Smooth muscle cell (in vitro differentiated cells): ENCODE results near the gene PDZD7. TPM values are rescaled to one million over a fixed set of nuclear protein-coding genes. Genes with fewer than 3 reads are reported as not detected.

Source experiments
- DNase-seq: peaks from one replicate; lab custom pipeline; 2025; ENCODE audit not compliant: unreplicated experiment; lab: John Stamatoyannopoulos, UW
- H2AFZ ChIP-seq: fragments of 200-600 bp; sonication (generic); 2 replicates; pipeline ENCODE4 v1.6.0; 2016; ENCODE audit warnings: antibody characterized with exemption, low read depth, mild to moderate bottlenecking
- H3F3A ChIP-seq: fragments of 200-600 bp; sonication (generic); 2 replicates; pipeline ENCODE4 v1.6.0; 2017; ENCODE audit warnings: antibody characterized with exemption, low read depth
- H3K27ac ChIP-seq: fragments of 200-600 bp; sonication (generic); 2 replicates; pipeline ENCODE4 v1.5.1; 2016; ENCODE audit warnings: low read depth, mild to moderate bottlenecking
- H3K27me3 ChIP-seq: fragments of 200-600 bp; sonication (generic); 2 replicates; pipeline ENCODE4 v1.6.1; 2016; ENCODE audit warnings: low read depth, mild to moderate bottlenecking
- H3K36me3 ChIP-seq: fragments of 200-600 bp; sonication (generic); 2 replicates; pipeline ENCODE4 v1.5.1; 2016; ENCODE audit warnings: low read depth
- H3K4me1 ChIP-seq: fragments of 200-600 bp; sonication (generic); 2 replicates; pipeline ENCODE4 v1.5.1; 2016; ENCODE audit warnings: low read depth
- H3K4me2 ChIP-seq: fragments of 200-600 bp; sonication (generic); 2 replicates; pipeline ENCODE4 v1.6.0; 2016; ENCODE audit warnings: mild to moderate bottlenecking
- H3K4me3 ChIP-seq: fragments of 200-600 bp; sonication (generic); 2 replicates; pipeline ENCODE4 v1.5.1; 2016; ENCODE audit warnings: mild to moderate bottlenecking
- H3K79me2 ChIP-seq: fragments of 200-600 bp; sonication (generic); 2 replicates; pipeline ENCODE4 v1.6.0; 2016; ENCODE audit warnings: low read depth, mild to moderate bottlenecking
- H3K9ac ChIP-seq: fragments of 200-600 bp; sonication (generic); 2 replicates; pipeline ENCODE4 v1.6.0; 2016; ENCODE audit warnings: low read depth
- H3K9me3 ChIP-seq: fragments of 200-600 bp; sonication (generic); replicated peaks from 2 replicates; pipeline ENCODE4 v1.5.1; 2016; ENCODE audit warnings: low read depth
- H4K20me1 ChIP-seq: fragments of 200-600 bp; sonication (generic); 2 replicates; pipeline ENCODE4 v1.6.0; 2016; ENCODE audit warnings: low read depth
- WGBS: methylation state at CpG from one replicate; pipeline ENCODE4 v1.1.7; 2016; ENCODE audit warnings: low lambda C conversion rate; 5-methylcytosine and 5-hydroxymethylcytosine counted together
- polyA plus RNA-seq: library from polyadenylated mRNA; unstranded; fragments of >200 nt; fragmentation: Nextera tagmentation; extraction: Ambion mirVana; gene quantifications from 2 replicates; pipeline ENCODE4 v1.2.1, GENCODE V29; 2016
- total RNA-seq: library from RNA; depleted of rRNA; stranded (reverse); fragments of >200 nt; gene quantifications from 2 replicates; pipeline ENCODE4 v1.2.3, GENCODE V29; 2014
- TF ChIP-seq, protein P1 (sequence below): fragments of 200-600 bp; sonication (generic); IDR thresholded peaks from 2 replicates; pipeline ENCODE4 v1.5.1; 2017; ENCODE audit warnings: borderline replicate concordance, mild to moderate bottlenecking, antibody characterized with exemption; ENCODE audit not compliant: insufficient read depth, poor library complexity, severe bottlenecking

Gene PDZD7
- total and polyA plus RNA-seq, 2 experiments from 2014 or later = 0.93 to 2.0 TPM

DNA sequence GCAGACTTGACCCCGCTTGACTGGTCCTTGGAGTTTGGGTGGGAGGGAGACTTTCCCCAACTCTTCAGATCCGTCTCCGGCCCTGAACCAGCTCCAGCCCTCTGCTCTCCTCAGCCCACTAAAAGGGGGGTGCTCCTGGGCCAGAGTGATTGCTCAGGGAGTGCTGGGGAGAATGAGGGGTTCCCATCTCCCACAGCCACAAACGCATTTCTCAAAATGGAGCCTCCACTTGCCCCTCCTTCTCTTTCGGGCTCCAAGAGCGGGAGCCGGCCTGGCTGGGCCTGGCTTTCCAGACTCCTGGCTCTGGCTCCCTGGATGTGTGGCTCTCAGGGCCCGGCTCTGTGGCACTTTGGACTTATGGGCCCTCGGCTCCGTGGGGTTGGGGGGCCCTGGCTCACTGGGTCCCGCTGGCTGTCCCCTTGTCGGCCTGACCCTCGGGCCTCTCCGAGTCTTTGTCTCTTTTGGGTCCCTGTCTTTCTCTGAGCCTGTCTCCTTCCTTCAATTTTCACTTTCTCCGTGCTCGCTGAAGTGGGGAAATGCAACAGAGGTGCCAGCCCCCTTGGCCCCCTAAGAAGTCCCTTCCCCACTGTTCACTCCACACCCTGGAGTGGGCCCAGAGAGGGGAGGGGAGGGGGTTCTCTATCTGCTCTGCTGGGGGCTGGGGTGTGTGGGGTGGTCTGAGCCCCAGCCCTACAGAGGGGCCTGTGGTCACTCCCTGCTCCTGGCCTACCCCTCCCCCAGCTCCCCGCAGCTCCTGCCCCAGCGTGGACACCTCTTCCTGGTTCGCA is 30.6 kb downstream of the PDZD7 start:
- Histone ChIP-seq H3K79me2 (peaks cover 40% of the 10 kb centered on the region), H4K20me1 (peaks cover 39% of the 10 kb centered on the region), H3K4me3 (peak overlapping the region; percentile 81), H3K36me3 (no peaks in the 10 kb centered on the region), H3F3A (peaks cover 15% of the 10 kb centered on the region), H3K27me3 (no peaks in the 10 kb centered on the region), H3K4me1 (peaks cover 27% of the 10 kb centered on the region), H3K4me2 (peak overlapping the region; percentile 93), H2AFZ (peak overlapping the region; percentile 52), H3K9me3 (no peaks in the 10 kb centered on the region), H3K9ac (peak overlapping the region; percentile 92), H3K27ac (peak overlapping the region; percentile 97)
- WGBS = 12% methylated on average over 17 of the region's 19 CpGs
- DNase-seq = peak; percentile 51
- TF ChIP-seq, protein P1, sequence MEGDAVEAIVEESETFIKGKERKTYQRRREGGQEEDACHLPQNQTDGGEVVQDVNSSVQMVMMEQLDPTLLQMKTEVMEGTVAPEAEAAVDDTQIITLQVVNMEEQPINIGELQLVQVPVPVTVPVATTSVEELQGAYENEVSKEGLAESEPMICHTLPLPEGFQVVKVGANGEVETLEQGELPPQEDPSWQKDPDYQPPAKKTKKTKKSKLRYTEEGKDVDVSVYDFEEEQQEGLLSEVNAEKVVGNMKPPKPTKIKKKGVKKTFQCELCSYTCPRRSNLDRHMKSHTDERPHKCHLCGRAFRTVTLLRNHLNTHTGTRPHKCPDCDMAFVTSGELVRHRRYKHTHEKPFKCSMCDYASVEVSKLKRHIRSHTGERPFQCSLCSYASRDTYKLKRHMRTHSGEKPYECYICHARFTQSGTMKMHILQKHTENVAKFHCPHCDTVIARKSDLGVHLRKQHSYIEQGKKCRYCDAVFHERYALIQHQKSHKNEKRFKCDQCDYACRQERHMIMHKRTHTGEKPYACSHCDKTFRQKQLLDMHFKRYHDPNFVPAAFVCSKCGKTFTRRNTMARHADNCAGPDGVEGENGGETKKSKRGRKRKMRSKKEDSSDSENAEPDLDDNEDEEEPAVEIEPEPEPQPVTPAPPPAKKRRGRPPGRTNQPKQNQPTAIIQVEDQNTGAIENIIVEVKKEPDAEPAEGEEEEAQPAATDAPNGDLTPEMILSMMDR = no peak

DNA sequence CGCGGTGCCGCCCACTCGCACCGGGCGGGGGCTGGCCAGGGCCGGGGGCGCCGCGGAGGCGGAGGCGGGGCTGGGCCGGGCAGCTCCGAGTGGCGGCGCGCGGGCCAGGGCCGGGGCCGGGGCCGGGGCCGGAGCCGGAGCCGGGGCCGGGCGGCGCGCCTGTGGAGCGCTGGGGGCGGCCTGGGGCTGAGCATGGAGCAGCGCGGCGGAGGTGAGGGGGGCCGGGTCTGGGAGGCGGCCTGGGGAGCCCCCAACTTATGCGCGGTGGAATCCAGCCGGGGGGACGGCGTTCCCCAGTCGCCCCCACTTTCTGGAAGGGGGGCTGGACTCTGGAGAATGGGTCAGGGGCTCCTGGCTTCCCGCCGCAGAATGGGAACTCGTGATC is 31.2 kb downstream of the PDZD7 start, which contains the start of gene LZTS2:
Gene LZTS2, plus strand, starts transcription at position 67 of the 385 bp plus-strand sequence. CDS start 2,731 bp downstream, outside the sequence.
- 3% methylated on average over 3 of the region's 44 CpGs for WGBS
- Histone ChIP-seq H3K79me2 (peaks cover 40% of the 10 kb centered on the region), H3K4me1 (peaks cover 27% of the 10 kb centered on the region)

DNA sequence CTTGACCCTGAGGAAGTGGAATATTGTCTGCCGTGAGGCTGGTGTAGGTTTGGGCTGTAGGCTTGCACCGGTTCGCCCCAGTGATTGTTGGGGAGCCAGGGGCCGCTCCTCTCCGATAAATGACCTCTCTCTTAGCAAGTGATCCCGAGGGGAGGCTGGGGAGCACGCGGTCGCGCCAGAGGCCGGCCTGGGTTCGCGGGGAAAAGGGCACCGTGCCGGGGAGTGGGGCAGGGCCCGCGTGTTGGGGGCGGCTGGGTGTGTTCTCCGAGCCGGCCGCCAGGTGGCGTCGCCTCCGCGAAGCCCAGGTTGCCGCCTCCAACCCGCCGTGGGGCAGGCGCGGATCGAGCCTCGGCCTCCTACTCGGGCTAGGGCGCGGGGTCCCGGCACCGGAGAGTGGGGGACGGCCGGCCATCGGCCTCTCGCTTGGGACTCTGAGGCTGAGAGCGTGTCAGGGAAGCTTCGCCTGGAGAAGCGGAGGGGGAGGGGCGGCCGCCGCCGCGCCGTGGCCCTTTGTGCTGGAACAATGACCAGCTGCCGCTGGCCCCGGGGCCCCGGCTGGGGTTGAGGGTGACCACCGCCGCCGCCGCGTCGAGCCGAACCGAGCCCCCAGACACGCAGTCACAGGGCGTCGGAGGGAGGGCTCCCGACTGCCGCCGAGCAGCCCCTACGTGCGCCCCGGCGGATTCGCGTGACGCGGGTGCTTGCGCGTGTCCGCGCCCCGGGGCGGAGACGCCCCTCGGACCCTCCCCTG is 31.8 kb downstream of the PDZD7 start:
- Histone ChIP-seq H2AFZ (peak overlapping the region; percentile 71), H3K9ac (peak overlapping the region; percentile 98), H3K79me2 (peaks cover 40% of the 10 kb centered on the region), H3K27me3 (no peaks in the 10 kb centered on the region), H3K4me1 (peaks cover 27% of the 10 kb centered on the region), H3K4me2 (peak overlapping the region; percentile 93), H3F3A (peaks cover 24% of the 10 kb centered on the region), H3K4me3 (peak overlapping the region; percentile 81), H4K20me1 (peaks cover 28% of the 10 kb centered on the region), H3K27ac (peak overlapping the region; percentile 97), H3K36me3 (no peaks in the 10 kb centered on the region), H3K9me3 (no peaks in the 10 kb centered on the region)
- DNase-seq = peak; percentile 65
- TF ChIP-seq, protein P1 = peak; percentile 93
- WGBS = 3% methylated on average over 39 of the region's 83 CpGs

More for the DNA sequence above, 31.2 kb downstream of the PDZD7 start, which contains the start of gene LZTS2:
- peak within 1 kb of the TSS; percentile 71 for H2AFZ ChIP-seq
- peaks cover 33% of the 10 kb centered on the region for H4K20me1 ChIP-seq
- no peak for DNase-seq
- peak within 1 kb of the TSS; percentile 98 for H3K9ac ChIP-seq
- H3F3A ChIP-seq = peaks cover 21% of the 10 kb centered on the region
- peak within 1 kb of the TSS; percentile 81 for H3K4me3 ChIP-seq
- H3K4me2 ChIP-seq = peak within 1 kb of the TSS; percentile 93
- H3K9me3 ChIP-seq = no peaks in the 10 kb centered on the region
- no peaks in the 10 kb centered on the region for H3K27me3 ChIP-seq
- H3K36me3 ChIP-seq = no peaks in the 10 kb centered on the region
- peak within 1 kb of the TSS; percentile 97 for H3K27ac ChIP-seq
- TF ChIP-seq, protein P1 = no peak
